ENCODE data around the gene ZFP36L2. TPM values are rescaled to one million over a fixed set of nuclear protein-coding genes. Genes with fewer than 3 reads are reported as not detected.

Gene ZFP36L2
- total RNA-seq, 1 experiment from 2014 or later, result 34.3 TPM

GRCh38 chr2:43224131-43224570, 2.3 kb downstream of the ZFP36L2 start:
- CTCF ChIA-PET, result interaction anchor here (0.7 kb wide), 1 partner anchor 189 kb away, joined by 4 read pairs; no protein-coding TSS in a partner anchor

GRCh38 chr2:43223521-43224001, 2.8 kb downstream of the ZFP36L2 start:
- no peak for DNase-seq
- peaks cover 19% of the 10 kb centered on the region for H3K36me3 ChIP-seq (ENCODE audit: low read depth)
- H3K27me3 ChIP-seq (ENCODE audit: insufficient read depth, low read depth), result no peaks in the 10 kb centered on the region
- H3F3A ChIP-seq (ENCODE audit: insufficient read depth, low read depth), result peaks cover 72% of the 10 kb centered on the region
- H3K27ac ChIP-seq, result peak overlapping the region; percentile 92
- TF ChIP-seq EZH2 (IDR thresholded peaks at IDR 0.05; ENCODE audit: low read depth) (no peak), CTCF (conservative IDR thresholded peaks at IDR 0.05) (no peak)
- BruUV-seq (replicated peaks), result no TSS peak
- peaks cover 48% of the 10 kb centered on the region for H3K4me1 ChIP-seq (replicated peaks; ENCODE audit: insufficient read depth)
- H3K9me2 ChIP-seq (ENCODE audit: insufficient read depth), result no peaks in the 10 kb centered on the region
- intact Hi-C loops (cut with micrococcal nuclease; ENCODE audit: unreplicated experiment), result no loop called here
- H3K4me2 ChIP-seq, result peak overlapping the region; percentile 99
- H3K9me3 ChIP-seq (ENCODE audit: insufficient read depth, low read depth), result no peaks in the 10 kb centered on the region
- H3K4me3 ChIP-seq, result peak overlapping the region; percentile 72
- ChIA-PET CTCF (interaction anchor here (0.9 to 1.5 kb wide), 2 partner anchors 49 to 54 kb away, joined by 3 to 4 read pairs; no protein-coding TSS in a partner anchor), POLR2A (ENCODE audit: unreplicated experiment) (no interaction called here)
- H2AFZ ChIP-seq, result no peak overlapping the region
- 0 out of 2 replicates have a peak, but pooled peaks cover 9% of the 10 kb centered on the region for H4K20me1 ChIP-seq (ENCODE audit: insufficient read depth)
- peaks cover 86% of the 10 kb centered on the region for H3K79me2 ChIP-seq (ENCODE audit: low read depth)

More at GRCh38 chr2:43224131-43224570, 2.3 kb downstream of the ZFP36L2 start:
- Histone ChIP-seq H3K36me3 (ENCODE audit: low read depth) (peaks cover 19% of the 10 kb centered on the region), H3K4me3 (peak overlapping the region; percentile 72), H3K9me3 (ENCODE audit: insufficient read depth, low read depth) (no peaks in the 10 kb centered on the region), H3F3A (ENCODE audit: insufficient read depth, low read depth) (peaks cover 72% of the 10 kb centered on the region), H4K20me1 (ENCODE audit: insufficient read depth) (0 out of 2 replicates have a peak, but pooled peaks cover 9% of the 10 kb centered on the region), H3K27me3 (ENCODE audit: insufficient read depth, low read depth) (no peaks in the 10 kb centered on the region), H3K79me2 (ENCODE audit: low read depth) (peaks cover 88% of the 10 kb centered on the region), H3K4me1 (replicated peaks; ENCODE audit: insufficient read depth) (peaks cover 48% of the 10 kb centered on the region), H3K9me2 (ENCODE audit: insufficient read depth) (no peaks in the 10 kb centered on the region), H3K4me2 (peak overlapping the region; percentile 99), H2AFZ (no peak overlapping the region), H3K27ac (peak overlapping the region; percentile 92)
- no TSS peak for BruUV-seq (replicated peaks)
- POLR2A ChIA-PET (ENCODE audit: unreplicated experiment), result no interaction called here
- intact Hi-C loops (cut with micrococcal nuclease; ENCODE audit: unreplicated experiment), result no loop called here
- no peak for TF ChIP-seq EZH2 (IDR thresholded peaks at IDR 0.05; ENCODE audit: low read depth)
- peak; percentile 64; the same call in 1 of the 2 replicates for TF ChIP-seq CTCF (conservative IDR thresholded peaks at IDR 0.05)
- peak; percentile 56 to 70 for DNase-seq

DNA sequence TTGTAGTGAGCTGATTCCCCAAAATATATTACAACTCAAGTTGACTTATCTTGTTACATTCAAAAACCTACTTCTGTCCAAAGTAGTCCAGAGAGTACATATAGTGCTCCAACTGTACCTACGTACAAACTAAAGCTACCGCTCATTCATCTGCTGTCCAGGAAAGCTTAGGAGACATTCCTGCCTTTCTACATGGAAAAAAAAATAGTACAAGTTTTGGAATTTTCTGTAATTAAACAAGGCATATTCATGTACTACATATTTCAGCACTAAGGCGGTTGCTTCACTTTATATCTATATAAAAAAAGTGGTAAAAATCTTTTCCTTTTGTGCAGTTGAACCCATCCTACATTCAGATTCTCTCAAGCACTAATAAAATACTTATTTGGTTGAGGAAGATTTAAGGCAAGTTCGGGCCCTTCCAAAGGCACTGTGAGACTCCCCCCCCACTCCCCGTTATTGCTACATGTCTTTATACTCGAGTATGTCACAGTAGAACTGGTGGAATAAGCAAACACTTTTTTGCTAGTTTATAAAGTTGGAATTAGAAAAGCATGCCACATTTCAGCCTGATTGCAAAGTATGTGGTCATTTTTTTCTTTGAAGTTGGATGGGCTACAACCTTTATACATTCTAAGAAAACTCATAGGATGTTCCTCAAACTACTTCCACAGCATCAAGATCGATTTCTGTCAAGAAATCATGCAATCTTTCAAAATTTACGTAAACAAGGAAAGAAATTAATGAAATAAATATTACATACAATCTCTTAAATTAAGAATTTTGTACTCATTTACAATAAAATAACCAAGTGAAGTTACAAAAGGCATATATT, 3.7 kb downstream of the ZFP36L2 start:
- peaks cover 19% of the 10 kb centered on the region for H3K36me3 ChIP-seq (ENCODE audit: low read depth)
- H2AFZ ChIP-seq, result no peak overlapping the region
- no peaks in the 10 kb centered on the region for H3K9me2 ChIP-seq (ENCODE audit: insufficient read depth)
- CTCF ChIA-PET, result interaction anchor here (0.9 to 1.5 kb wide), 2 partner anchors 48 to 53 kb away, joined by 3 to 4 read pairs; no protein-coding TSS in a partner anchor
- no peak for DNase-seq
- H3F3A ChIP-seq (ENCODE audit: insufficient read depth, low read depth), result peaks cover 72% of the 10 kb centered on the region
- peak overlapping the region; percentile 92 for H3K27ac ChIP-seq
- POLR2A ChIA-PET (ENCODE audit: unreplicated experiment), result interaction anchor here (0.5 to 0.9 kb wide), 4 partner anchors 44 to 1075 kb away, joined by 3 to 12 read pairs (median 7); no protein-coding TSS in a partner anchor
- H3K79me2 ChIP-seq (ENCODE audit: low read depth), result peaks cover 78% of the 10 kb centered on the region
- intact Hi-C loops (cut with micrococcal nuclease; ENCODE audit: unreplicated experiment), result loop anchor here (1.0 kb wide), 2 partner anchors 53 to 91 kb away; no protein-coding TSS in a partner anchor
- H3K9me3 ChIP-seq (ENCODE audit: insufficient read depth, low read depth), result no peaks in the 10 kb centered on the region
- BruUV-seq (replicated peaks), result no TSS peak
- H4K20me1 ChIP-seq (ENCODE audit: insufficient read depth), result 0 out of 2 replicates have a peak, but pooled peaks cover 9% of the 10 kb centered on the region
- TF ChIP-seq CTCF (conservative IDR thresholded peaks at IDR 0.05) (no peak), EZH2 (IDR thresholded peaks at IDR 0.05; ENCODE audit: low read depth) (no peak)
- H3K4me1 ChIP-seq (replicated peaks; ENCODE audit: insufficient read depth), result peaks cover 48% of the 10 kb centered on the region
- peak overlapping the region; percentile 72 for H3K4me3 ChIP-seq
- peak overlapping the region; percentile 99 for H3K4me2 ChIP-seq
- no peaks in the 10 kb centered on the region for H3K27me3 ChIP-seq (ENCODE audit: insufficient read depth, low read depth)
